Measurements from ENCODE around the gene C6.
"Not testable (repeated sequence)": the region's sequence is repeated elsewhere in the genome, so short reads cannot be mapped to it uniquely, and the experiment has no call there.

Gene C6

DNA sequence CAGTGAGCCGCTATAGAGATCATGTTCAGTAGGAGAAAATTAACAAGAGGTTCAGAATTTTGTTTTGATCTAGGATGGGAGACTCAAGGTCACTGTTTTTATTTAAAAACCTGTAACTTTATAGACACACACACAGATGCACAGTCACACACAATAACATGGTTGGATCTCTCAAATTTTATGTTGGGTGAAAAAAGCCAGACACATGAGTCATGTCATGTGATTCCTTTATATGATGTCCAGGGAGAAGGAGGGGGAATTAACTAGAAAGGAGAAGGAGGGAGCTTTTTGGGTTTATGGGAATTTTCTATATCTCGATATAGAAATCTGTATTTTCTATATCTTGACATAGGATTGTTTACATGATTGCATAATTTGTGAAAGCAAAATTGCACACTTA, 17.1 kb downstream of the C6 start:
- DNase-seq: no peak

GRCh38 chr5:41195228-41195627, 18.1 kb downstream of the C6 start:
- no peak for DNase-seq

- no peak for DNase-seq
Measured at GRCh38 chr5:41194339-41194738, 19.0 kb downstream of the C6 start.

GRCh38 chr5:41193456-41194205, 19.7 kb downstream of the C6 start:
- DNase-seq: no peak

DNA sequence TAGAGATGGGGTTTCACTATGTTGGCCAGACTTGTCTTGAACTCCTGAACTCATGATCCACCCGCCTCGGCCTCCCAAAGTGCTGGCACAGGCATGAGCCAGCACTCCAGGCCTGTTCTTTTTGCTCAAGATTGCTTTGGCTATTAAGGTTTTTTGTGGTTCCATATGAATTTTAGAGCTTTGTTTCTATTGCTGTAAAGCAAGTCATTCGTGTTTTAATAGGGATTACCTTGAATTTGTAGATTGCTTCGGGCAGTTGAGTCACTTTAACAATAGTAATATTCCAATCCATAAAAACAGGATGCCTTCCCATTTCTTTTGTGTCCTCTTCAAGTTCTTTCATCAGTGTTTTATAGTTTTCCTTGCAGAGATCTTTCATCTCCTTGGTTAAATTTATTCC, 22.1 kb downstream of the C6 start:
- no peak for DNase-seq

DNA sequence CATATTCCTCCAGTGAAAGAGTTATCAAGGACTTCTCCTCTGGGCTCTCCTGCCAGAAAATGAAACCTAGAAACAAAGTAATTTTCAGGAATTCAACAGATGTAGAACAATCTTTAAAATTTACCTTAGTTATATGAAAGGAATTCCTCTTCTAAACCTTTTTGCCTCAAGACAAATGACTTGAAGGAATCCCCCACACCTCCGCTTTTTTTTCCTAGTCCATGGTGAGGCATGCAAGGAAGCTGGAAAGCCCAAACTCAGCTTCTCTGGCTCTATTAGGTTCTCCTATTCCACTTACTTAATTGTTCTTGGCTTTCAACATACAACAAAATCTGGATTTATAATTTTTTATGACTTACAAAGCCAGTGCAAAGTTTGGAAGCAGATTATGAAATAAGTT, 27.2 kb downstream of the C6 start:
- no peak for DNase-seq

GRCh38 chr5:41183331-41183730, 30.0 kb downstream of the C6 start:
- DNase-seq: not testable (repeated sequence)

DNA sequence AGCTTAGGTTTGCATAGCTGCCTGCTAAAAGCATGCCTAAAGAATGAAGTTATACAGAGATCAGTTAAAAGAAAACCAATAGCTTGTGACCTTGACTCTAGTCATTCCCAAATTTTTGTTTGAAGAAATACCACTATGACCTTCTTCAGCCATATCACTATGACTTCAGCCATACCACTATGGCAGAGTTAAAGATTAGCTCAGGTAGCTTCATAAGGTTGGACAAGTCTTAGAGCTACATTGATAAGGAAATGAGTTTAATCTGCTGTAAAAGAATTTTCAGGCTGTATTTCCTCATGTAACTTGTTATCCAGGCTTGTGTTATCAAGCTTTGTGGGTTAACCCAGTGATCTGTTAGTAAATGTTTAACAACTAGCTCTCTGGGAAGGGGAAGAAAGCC, 30.7 kb downstream of the C6 start:
- no peak for DNase-seq

DNA sequence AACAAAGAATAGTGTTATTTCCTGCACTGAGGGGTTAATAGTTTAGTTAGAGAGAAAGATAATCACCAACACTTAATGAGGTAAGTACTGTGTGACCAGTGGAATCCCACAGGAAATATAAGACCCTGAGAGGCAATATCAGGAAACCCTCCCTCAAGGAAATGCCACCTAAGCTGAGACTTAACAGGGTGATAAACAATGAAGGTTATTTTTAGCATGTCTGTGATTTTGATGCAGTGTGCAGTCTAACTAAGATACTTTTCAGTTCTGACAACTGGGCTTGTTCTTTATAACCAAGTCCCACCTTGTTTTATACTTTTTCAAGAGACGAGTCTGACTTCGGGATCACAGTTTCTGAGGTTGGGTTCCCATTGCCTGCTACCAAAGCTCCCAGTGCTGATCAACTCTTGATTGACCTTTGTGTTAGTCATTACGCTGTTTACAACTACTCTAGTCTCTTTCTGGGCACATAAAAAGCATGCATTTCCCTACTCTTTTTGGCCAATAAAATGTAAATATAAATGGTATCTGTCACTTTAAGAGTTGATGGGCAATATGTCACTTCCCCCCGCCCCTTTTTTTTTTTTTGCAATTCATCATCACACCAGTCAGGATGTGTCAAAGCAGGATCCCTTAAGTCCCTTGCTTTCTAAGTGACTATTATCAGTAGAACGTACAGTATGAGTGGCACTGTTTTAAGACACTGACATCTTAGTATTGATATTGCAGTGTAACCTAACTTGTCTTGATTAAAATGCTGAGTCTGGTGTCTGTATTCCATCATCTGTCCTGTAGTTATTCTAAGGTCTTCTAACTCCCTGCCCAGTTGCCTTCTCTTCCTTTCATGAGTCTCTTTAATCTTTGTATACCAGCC, 31.4 kb downstream of the C6 start:
- no peak for DNase-seq

DNA sequence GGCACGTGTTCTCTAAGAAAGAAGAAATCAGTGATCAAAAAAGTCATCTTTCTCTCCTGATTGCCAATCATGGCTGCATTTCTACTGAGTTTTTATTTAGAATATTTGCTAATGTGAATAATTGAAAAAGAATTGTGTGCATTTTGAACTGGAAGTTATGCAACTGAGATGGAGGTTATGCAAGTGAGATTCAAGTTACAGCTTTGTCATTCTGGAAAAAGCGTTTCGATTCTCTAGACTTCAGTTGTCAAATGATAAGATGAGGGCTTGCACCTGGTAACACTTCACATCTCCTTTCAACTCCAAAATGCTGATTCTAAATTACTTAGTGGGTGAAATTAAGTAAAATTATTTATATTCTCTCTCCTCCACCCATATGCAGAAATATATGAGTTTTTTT, 36.4 kb downstream of the C6 start:
- no peak for DNase-seq

DNA sequence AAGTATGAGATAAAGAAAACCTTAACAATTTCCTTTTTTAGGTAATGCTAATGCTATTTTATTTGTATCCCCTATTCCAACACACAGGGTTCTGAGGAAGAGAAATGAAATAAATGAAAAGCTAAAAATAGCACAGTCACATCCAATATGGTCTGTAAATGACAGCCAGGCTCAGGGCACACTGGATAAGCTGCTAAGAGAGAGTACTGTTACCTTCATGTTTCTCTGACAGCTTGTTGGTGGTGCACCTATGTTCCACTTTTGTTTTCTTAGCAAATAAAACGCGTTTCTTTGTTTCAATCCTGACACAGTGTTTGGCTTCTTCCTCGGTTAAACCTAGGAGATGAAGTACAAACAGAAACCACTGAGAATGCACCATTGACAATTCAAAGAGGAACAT, 41.3 kb downstream of the C6 start:
- no peak for DNase-seq

- no peak for DNase-seq
Measured at GRCh38 chr5:41161271-41161670, 52.1 kb downstream of the C6 start.

DNA sequence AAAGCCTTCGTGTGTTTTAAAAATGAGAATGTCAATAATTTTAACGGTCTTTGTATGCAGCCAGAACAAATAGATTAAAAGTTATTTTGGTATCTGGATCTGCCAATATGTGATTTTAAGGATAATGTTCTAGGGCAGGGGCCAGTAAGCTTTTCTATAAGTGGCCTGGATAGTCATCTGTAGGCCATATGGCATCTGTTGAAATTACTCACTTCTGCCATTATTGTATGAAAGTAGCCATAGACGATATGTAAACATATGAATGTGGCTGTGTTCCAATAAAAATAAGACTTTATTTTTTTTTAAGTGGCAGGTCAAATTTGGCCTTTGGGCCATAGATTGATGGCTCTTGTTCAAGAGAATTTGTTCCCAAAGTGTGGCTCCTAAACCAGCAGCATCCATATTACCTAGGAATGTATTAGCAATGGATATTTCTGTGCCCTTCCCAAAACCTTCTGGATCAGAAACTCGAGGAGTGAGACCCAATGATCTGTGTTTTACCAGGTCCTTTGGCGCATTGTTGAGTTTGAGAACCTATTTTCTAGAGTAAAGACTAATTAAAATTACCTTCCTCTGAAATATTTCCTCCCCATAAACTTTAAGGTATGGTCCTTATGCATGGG, 55.9 kb downstream of the C6 start:
- no peak for DNase-seq

DNA sequence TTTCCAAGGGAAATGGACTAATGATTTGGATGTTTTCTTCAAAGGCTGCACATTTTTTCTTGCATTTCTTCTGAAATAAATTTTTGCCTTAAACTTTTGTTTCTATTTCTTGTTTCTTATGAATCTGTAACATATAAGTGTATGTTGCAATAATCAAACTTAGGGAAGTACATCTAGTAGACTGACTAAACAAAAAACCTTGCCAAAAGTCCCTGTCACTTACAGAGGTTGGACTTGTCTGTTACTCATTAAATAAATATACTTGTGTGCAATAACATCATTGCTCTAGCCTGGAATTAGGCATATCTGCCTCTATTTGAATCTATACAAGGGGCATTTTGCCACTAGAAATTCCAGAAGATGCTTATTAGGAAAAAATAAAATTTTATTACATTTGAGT, 56.6 kb downstream of the C6 start:
- DNase-seq: no peak

DNA sequence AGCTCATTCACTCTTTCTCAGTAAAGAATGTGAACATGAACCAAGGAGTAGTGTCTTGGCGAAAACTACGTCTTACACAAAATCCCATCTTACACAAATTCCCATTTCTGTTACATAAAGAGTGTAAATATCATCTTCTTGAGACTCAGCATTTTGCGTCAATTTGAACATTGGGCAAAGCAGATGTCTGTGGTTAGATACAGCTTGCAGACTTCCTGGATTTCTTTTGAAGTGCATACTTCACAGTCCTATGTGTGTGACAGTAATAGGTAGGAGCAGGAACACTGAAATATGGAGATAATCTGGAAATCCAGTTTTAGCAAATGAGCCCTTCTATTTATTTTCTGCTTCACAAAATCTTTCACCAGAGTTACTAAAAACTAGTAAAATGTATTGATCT, 58.8 kb downstream of the C6 start:
- no peak for DNase-seq

DNA sequence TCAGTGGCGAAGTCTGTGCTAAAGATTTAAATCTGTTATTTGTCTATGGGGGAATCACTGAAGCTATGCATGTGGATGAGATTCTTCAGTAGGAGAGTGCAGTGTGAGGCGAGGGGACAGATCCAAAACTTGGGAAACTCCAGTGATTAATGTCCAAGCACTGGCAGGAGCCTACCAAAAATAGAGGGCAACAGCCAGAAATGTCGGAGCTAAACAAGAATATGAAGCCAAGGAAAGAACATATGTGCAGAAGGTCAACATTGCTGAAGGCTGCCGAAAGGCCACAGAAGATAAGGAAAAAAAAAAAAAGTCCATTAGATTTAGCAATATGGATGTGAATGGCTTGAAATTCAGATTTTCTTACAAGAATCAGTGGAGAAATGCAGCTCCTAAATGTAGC, 61.8 kb downstream of the C6 start:
- DNase-seq: no peak

- no peak for DNase-seq
Measured at GRCh38 chr5:41148448-41148847, 64.9 kb downstream of the C6 start.

DNA sequence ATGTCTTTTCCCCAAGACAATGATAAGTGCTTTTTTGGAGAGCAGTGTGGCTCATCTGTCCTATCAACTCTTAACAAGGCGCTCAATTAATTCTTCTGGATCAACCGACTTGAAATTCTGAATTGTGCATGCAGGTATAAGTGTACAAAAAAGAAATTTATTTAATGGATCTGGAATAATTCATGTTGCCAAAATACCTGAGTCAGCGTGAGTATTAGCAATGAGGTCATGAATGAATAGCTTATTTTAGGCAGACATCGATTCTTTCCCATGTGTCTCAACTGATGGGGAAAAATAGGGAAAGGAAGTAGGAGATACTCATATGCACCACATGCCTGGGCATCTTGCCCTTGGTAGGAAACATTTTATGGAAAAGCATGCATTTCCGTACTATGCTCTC, 68.0 kb downstream of the C6 start:
- DNase-seq: no peak

- no peak for DNase-seq
Measured at GRCh38 chr5:41143131-41143901, 70.0 kb downstream of the C6 start.

GRCh38 chr5:41127967-41128690, 85.2 kb downstream of the C6 start:
- no peak for DNase-seq

DNA sequence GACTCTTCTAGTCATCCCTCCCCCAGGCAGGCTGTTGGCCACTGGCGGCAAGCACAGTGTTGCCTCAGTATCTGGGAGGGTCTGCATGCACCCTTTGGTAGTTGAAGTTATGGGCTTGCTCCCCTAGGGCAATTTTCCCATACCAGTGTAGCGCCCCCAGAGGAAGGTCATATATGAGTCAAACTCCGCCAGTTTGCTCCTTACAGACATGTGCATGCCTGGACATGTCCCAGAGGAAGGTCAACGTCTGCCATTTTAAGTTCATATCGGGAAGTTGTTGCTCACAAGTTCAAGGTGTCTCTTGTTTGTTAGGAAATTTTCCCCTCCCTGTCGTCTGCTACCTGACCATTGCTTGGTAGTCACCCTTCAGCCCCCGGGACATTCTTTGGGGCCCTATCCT, 90.9 kb downstream of the C6 start:
- DNase-seq: no peak

- no peak for DNase-seq
Measured at GRCh38 chr5:41120600-41120999, 92.7 kb downstream of the C6 start.

DNA sequence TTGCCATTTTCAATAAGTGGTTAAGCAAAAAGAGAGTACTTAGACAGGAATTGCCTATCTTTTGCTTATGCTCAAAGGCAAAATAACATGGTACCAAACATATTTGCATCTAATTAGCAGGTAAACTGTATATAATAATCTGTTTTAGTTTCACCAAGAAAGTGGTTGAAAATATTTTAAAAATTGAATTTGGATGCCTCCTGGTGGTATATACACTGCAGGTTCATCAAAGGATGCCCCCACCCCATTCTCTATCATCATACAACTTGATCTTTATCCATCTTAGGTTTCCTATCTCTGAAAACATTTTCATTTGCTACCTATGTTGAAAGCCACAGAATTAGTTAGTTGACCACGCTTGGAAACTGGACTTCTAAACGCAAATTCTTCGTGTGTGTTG, 95.2 kb downstream of the C6 start:
- DNase-seq: no peak

Measured in NK-92 treated with Interleukin-12 subunit alpha and Interleukin-12 subunit beta, amount 100 ng/mL, for 24 hours (cell line).